HepG2 (cell line): Measurements from ENCODE around the gene FER1L5. TPM values are rescaled to one million over a fixed set of nuclear protein-coding genes. Genes with fewer than 3 reads are reported as not detected.

ENCODE experiments used
- FOXC1 ChIP-seq: sonication (generic); formaldehyde crosslinking; IDR thresholded peaks from 2 replicates; pipeline ENCODE4 v1.8.0; 2022; ENCODE audit warnings: mild to moderate bottlenecking, missing genetic modification reagents, borderline replicate concordance
- HNRNPLL ChIP-seq: fragments of 200-400 bp; formaldehyde crosslinking; IDR thresholded peaks from 2 replicates; pipeline ENCODE4 v1.6.1; 2017; ENCODE audit warnings: mild to moderate bottlenecking, low read depth, low read length; ENCODE audit not compliant: poor library complexity, severe bottlenecking
- NFIB ChIP-seq: sonication (generic); formaldehyde crosslinking; IDR thresholded peaks from 2 replicates; pipeline ENCODE4 v1.9.0; 2021; ENCODE audit warnings: missing genetic modification reagents, mild to moderate bottlenecking, borderline replicate concordance
- ZBTB40 ChIP-seq, 2 experiments: fragments of 450-650 bp in 1 of 2; sonication (generic) in 1 of 2; formaldehyde crosslinking in 1 of 2; IDR thresholded peaks; 2 replicates each; pipeline versions ENCODE4 v1.6.1 to v1.8.0; 2016 to 2022; ENCODE audit warnings: antibody characterized with exemption in 1 of 2, mild to moderate bottlenecking in 1 of 2, missing genetic modification reagents in 1 of 2
- polyA plus RNA-seq, 8 experiments: library from polyadenylated mRNA; depleted of rRNA in 3 of 8; stranded (reverse) in 7 of 8; unstranded in 1 of 8; fragments of >200 nt; fragmentation: Illumina TruSeq in 4 of 8; extraction: Trizol in 4 of 8; gene quantifications; 2 replicates each; pipeline versions ENCODE4 v1.2.1 to v1.2.3, GENCODE V29; 2011 to 2016; ENCODE audit warnings: low read depth in 4 of 8, missing spikeins in 1 of 8, mixed read lengths in 1 of 8; ENCODE audit not compliant: insufficient read depth in 1 of 8
- total RNA-seq, 5 experiments: library from RNA; depleted of rRNA; stranded (reverse); fragments of >200 nt; fragmentation: Illumina TruSeq; extraction: Trizol; gene quantifications; 2 replicates each; pipeline ENCODE4 v1.2.3, GENCODE V29; 2016; ENCODE audit warnings: low read depth in 1 of 5
- TF ChIP-seq, protein P1 (sequence below): sonication (generic); formaldehyde crosslinking; IDR thresholded peaks from 2 replicates; pipeline ENCODE4 v1.5.1; 2020; ENCODE audit warnings: mild to moderate bottlenecking, missing genetic modification reagents, moderate library complexity

Gene FER1L5
- total and polyA plus RNA-seq, 2 of the 13 experiments (the other 11 are each of a cell fraction or from before 2014, with no cell fraction given): 0.02 to 0.08 TPM

GRCh38 chr2:96695602-96696001 is 53.0 kb downstream of the FER1L5 start (continued):
- TF ChIP-seq ZBTB40 (IDR thresholded peaks at IDR 0.05) (no peak), ZBTB40 (CRISPR knock-in tag; IDR thresholded peaks at IDR 0.05) (no peak), HNRNPLL (peak; percentile 42), FOXC1 (no peak), NFIB (CRISPR knock-in tag) (0 out of 2 replicates have a peak, but pooled peaks have one; percentile 66)
- TF ChIP-seq, protein P1, sequence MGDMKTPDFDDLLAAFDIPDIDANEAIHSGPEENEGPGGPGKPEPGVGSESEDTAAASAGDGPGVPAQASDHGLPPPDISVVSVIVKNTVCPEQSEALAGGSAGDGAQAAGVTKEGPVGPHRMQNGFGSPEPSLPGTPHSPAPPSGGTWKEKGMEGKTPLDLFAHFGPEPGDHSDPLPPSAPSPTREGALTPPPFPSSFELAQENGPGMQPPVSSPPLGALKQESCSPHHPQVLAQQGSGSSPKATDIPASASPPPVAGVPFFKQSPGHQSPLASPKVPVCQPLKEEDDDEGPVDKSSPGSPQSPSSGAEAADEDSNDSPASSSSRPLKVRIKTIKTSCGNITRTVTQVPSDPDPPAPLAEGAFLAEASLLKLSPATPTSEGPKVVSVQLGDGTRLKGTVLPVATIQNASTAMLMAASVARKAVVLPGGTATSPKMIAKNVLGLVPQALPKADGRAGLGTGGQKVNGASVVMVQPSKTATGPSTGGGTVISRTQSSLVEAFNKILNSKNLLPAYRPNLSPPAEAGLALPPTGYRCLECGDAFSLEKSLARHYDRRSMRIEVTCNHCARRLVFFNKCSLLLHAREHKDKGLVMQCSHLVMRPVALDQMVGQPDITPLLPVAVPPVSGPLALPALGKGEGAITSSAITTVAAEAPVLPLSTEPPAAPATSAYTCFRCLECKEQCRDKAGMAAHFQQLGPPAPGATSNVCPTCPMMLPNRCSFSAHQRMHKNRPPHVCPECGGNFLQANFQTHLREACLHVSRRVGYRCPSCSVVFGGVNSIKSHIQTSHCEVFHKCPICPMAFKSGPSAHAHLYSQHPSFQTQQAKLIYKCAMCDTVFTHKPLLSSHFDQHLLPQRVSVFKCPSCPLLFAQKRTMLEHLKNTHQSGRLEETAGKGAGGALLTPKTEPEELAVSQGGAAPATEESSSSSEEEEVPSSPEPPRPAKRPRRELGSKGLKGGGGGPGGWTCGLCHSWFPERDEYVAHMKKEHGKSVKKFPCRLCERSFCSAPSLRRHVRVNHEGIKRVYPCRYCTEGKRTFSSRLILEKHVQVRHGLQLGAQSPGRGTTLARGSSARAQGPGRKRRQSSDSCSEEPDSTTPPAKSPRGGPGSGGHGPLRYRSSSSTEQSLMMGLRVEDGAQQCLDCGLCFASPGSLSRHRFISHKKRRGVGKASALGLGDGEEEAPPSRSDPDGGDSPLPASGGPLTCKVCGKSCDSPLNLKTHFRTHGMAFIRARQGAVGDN (CRISPR knock-in tag): peak; percentile 34; the same call in 1 of the 2 replicates
